NCI-H446 treated with DMSO at 0.1 percent for 48 hours (cell line): Measurements from ENCODE around the gene TLE2.
"Not testable (repeated sequence)": the region's sequence is repeated elsewhere in the genome, so short reads cannot be mapped to it uniquely, and the experiment has no call there.

Source experiments
- DNase-seq: peaks from one replicate; lab custom pipeline; 2025; lab: John Stamatoyannopoulos, UW

TLE2 gene

DNA sequence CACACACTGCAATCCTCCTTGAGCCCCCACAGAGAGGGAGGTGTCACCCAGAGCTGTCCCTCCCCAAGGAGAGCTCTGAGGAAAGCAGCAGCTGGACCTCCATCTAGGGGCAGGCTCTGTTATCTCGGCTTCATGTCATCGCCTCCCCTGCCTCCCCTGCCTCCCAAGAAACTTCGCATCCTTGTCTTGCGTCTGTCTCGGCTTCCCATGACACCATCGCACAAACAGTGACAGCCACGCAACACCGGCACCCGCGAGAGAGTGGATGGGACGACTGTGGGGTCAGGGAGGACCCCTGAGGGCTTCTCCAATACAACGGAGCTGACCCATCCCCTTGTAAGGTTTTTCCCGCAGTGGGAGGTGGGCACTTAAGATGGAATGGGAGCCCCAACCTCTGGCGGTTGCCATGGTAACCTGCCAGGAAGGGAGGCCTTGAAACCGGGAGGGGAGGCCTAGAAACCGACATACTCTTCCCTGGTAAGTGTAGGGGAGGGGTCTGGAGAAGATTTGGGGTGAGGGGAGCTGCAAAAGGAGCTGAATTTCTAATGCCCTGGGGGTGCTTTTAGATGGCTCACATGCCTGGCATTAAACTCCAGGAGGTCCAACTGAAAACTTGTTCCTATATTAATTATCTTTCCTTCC is 16.3 kb downstream of the TLE2 start:
- no peak for DNase-seq

- DNase-seq = not testable (repeated sequence)
These were observed 17.0 kb downstream of the TLE2 start for GRCh38 chr19:3012059-3012458.

- no peak for DNase-seq
These were observed 18.2 kb downstream of the TLE2 start for GRCh38 chr19:3010871-3011270.

- no peak for DNase-seq
These were observed 20.1 kb downstream of the TLE2 start for GRCh38 chr19:3008994-3009393.

GRCh38 chr19:3007975-3008374 is 21.1 kb downstream of the TLE2 start:
- DNase-seq = no peak

DNA sequence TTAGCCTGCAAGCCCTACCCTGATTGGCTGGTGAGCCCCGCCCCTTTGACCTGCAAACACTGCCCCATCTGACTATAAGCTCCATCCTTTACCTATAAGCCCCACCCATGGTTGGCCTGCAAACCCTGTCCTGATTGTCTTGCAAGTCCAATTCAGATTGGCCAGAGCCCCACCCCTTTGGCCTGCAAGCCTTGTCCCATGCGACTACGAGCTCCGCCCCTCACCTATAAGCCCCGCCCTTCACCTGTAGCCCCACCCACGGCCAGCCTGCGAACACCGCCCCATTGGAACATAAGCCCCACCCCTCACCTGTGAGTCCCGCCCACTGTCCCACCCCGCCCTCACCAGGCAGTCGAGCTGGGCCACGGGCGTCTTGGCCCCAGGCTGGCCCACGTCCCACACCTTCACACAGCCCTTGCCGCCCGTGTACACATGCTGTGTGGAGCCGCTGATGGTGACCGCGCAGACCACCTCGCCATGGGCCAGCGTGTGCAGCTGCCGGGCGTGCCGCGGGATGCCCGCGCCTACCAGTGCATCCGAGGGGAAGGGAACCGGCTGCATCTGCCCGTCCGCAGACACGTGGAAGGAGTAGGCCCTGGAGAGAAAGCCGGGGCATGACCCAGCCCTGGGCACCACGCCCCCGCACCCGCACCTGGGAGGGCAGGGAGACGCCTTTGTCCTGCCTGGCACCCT is 22.9 kb downstream of the TLE2 start:
- no peak for DNase-seq

- DNase-seq = no peak
These were observed 23.7 kb downstream of the TLE2 start for GRCh38 chr19:3005345-3005744.

DNA sequence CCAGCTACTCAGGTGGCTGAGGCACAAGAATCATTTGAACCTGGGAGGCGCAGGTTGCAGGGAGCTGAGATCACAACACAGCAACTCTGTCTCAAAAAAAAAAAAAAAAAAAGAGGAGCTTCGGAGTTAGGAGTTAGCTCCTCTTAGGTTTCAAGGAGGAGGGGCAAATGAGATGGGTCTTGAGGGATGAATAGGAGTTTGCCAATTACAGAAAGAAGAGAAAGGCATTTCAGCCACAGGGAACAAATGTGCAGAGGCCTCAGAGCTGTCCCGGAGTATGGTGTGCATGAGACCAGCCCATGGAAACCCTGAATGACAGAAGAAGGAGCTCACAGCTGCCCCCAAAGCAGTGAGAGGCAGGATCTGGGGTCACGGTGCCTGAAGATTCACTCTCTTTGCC is 24.6 kb downstream of the TLE2 start:
- DNase-seq = no peak

- DNase-seq = no peak
These were observed 26.0 kb downstream of the TLE2 start for GRCh38 chr19:3003046-3003445.

- no peak for DNase-seq
These were observed 27.8 kb downstream of the TLE2 start for GRCh38 chr19:3001235-3001800.

DNA sequence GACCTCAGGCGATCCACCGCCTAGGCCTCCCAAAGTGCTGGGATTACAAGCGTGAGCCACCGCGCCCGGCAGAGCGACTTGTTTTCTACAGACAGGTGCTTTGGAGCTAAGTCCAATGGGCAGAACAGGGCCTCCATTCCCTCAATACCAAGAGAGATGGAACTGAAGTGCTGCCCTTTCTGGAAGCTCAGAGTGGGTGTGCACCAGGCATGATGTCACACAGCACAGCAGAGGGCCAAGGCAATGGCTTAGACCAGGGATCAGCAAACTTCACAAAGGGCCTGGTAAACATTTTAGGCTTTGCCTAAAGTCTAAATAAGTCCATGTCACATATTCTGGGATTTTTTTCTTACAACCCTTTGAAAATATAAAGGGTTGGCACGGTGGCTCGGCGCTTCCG is 30.4 kb downstream of the TLE2 start:
- no peak for DNase-seq

GRCh38 chr19:2997720-2998119 is 31.4 kb downstream of the TLE2 start:
- no peak for DNase-seq

- DNase-seq = no peak
These were observed 34.4 kb downstream of the TLE2 start for GRCh38 chr19:2994588-2995131.

DNA sequence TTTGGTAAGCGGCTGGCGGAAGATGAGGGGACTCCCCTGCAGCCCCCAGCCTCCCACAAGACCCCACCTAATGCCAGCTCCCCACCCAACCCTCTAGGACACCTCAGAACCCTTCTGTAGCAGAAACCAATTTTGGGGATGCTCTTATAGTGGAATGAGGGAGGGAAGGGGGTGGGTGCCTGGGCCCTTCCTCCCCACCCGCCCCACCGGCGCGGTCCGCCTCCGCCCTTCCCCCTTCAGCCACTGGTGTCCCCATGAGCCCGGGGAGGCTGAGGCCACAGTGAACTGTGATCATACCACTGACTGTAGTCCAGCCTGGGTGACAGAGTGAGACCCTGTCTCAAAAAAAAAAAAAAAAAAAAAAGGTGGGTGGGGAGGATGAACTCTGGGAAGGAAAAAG is 35.5 kb downstream of the TLE2 start:
- DNase-seq = no peak

- DNase-seq = no peak
These were observed 36.1 kb downstream of the TLE2 start for GRCh38 chr19:2992958-2993357.

- not testable (repeated sequence) for DNase-seq
These were observed 36.7 kb downstream of the TLE2 start for GRCh38 chr19:2992333-2992732.

- no peak for DNase-seq
These were observed 39.7 kb downstream of the TLE2 start for GRCh38 chr19:2989236-2989946.

GRCh38 chr19:2988568-2988967 is 40.5 kb downstream of the TLE2 start:
- DNase-seq = no peak

- no peak for DNase-seq
These were observed 41.3 kb downstream of the TLE2 start for GRCh38 chr19:2987797-2988196.

GRCh38 chr19:2986951-2987524 is 42.0 kb downstream of the TLE2 start:
- no peak for DNase-seq

DNA sequence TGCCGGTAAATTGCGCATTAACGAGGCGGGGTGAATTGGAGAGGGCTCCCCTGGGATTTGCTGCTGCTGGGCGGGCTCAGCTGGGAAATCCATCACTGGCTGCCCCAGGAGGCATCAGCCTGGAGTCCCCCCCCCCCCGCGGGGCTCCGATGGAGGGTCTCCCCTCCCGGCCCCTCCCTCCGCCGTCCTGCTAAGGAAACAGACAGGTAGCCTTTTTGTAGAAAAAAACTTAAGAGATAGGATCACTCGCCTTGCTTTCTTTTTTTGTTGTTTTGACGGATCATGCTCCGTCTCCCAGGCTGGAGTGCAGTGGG is 44.9 kb downstream of the TLE2 start:
- DNase-seq = no peak
